ENCODE measurements around the gene SMARCD3.

SMARCD3 gene

GRCh38 chr7:151280388-151281019, 32.0 kb upstream of the SMARCD3 start:
- H3K27ac ChIP-seq = no peak overlapping the region
- no peak for TF ChIP-seq Cebpa-rat (IDR thresholded peaks at IDR 0.05)
- H3K4me3 ChIP-seq = no peak overlapping the region
- H4K20me1 ChIP-seq = no peaks in the 10 kb centered on the region
- no peak overlapping the region for H3K9ac ChIP-seq
- H3K27me3 ChIP-seq = peaks cover 23% of the 10 kb centered on the region
- H3K9me3 ChIP-seq = no peaks in the 10 kb centered on the region
- no peak overlapping the region for H3K4me2 ChIP-seq
- no peaks in the 10 kb centered on the region for H3K36me3 ChIP-seq
- 0 out of 2 replicates have a peak, but pooled peaks cover 8% of the 10 kb centered on the region for H3K4me1 ChIP-seq

- H3K4me1 ChIP-seq = 0 out of 2 replicates have a peak, but pooled peaks cover 8% of the 10 kb centered on the region
- no peak overlapping the region for H3K4me2 ChIP-seq
- TF ChIP-seq Cebpa-rat (IDR thresholded peaks at IDR 0.05) = no peak
These were observed 31.4 kb upstream of the SMARCD3 start for GRCh38 chr7:151279868-151280267.

DNA sequence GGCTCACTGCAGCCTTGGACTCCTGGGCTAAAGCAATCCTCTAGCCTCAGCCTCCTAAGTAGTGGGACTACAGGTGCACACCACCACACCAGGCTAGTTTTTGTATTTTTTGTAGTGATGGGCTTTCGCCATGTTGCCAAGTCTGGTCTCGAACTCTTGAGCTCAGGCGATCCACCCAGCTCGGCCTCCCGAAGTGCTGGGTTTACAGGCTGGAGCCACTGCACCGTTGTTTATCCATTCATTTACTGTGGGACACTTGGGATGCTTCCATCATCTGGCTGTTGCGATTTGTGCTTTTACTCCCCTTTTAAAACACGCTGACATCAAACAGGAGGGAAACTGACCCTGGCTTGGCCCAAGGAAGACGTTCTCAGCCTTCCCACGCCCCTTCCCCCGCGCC, 30.5 kb upstream of the SMARCD3 start:
- Histone ChIP-seq H3K4me1 (0 out of 2 replicates have a peak, but pooled peaks cover 8% of the 10 kb centered on the region), H3K27me3 (peaks cover 31% of the 10 kb centered on the region), H3K27ac (no peak overlapping the region), H3K9ac (no peak overlapping the region), H3K9me3 (no peaks in the 10 kb centered on the region), H3K4me2 (no peak overlapping the region), H4K20me1 (no peaks in the 10 kb centered on the region), H3K4me3 (no peak overlapping the region), H3K36me3 (no peaks in the 10 kb centered on the region)
- TF ChIP-seq Cebpa-rat (IDR thresholded peaks at IDR 0.05) = no peak

More at GRCh38 chr7:151279868-151280267, 31.4 kb upstream of the SMARCD3 start:
- no peak overlapping the region for H3K9ac ChIP-seq
- H3K27ac ChIP-seq = no peak overlapping the region
- H3K27me3 ChIP-seq = peaks cover 30% of the 10 kb centered on the region
- no peaks in the 10 kb centered on the region for H3K9me3 ChIP-seq
- H4K20me1 ChIP-seq = no peaks in the 10 kb centered on the region
- no peak overlapping the region for H3K4me3 ChIP-seq
- H3K36me3 ChIP-seq = no peaks in the 10 kb centered on the region

GRCh38 chr7:151277631-151278030, 29.1 kb upstream of the SMARCD3 start:
- H3K4me2 ChIP-seq = peak overlapping the region; percentile 80
- H4K20me1 ChIP-seq = no peaks in the 10 kb centered on the region

GRCh38 chr7:151276666-151277590, 28.4 kb upstream of the SMARCD3 start:
- TF ChIP-seq Cebpa-rat (IDR thresholded peaks at IDR 0.05) = no peak
- Histone ChIP-seq H3K27me3 (peaks cover 31% of the 10 kb centered on the region), H3K9ac (peak overlapping the region; percentile 63), H3K27ac (0 out of 2 replicates have a peak overlapping the region, but pooled peaks have one; percentile 20), H4K20me1 (no peaks in the 10 kb centered on the region), H3K4me1 (peaks cover 11% of the 10 kb centered on the region; the same call in 1 of the 2 replicates), H3K4me2 (peak overlapping the region; percentile 80), H3K36me3 (no peaks in the 10 kb centered on the region), H3K4me3 (peak overlapping the region; percentile 68), H3K9me3 (no peaks in the 10 kb centered on the region)

More at GRCh38 chr7:151277631-151278030, 29.1 kb upstream of the SMARCD3 start:
- H3K4me1 ChIP-seq = 0 out of 2 replicates have a peak, but pooled peaks cover 8% of the 10 kb centered on the region
- peaks cover 31% of the 10 kb centered on the region for H3K27me3 ChIP-seq
- no peak overlapping the region for H3K9ac ChIP-seq
- H3K27ac ChIP-seq = no peak overlapping the region
- H3K36me3 ChIP-seq = no peaks in the 10 kb centered on the region
- no peaks in the 10 kb centered on the region for H3K9me3 ChIP-seq
- TF ChIP-seq Cebpa-rat (IDR thresholded peaks at IDR 0.05) = no peak
- H3K4me3 ChIP-seq = peak overlapping the region; percentile 68; the same call in 1 of the 2 replicates

DNA sequence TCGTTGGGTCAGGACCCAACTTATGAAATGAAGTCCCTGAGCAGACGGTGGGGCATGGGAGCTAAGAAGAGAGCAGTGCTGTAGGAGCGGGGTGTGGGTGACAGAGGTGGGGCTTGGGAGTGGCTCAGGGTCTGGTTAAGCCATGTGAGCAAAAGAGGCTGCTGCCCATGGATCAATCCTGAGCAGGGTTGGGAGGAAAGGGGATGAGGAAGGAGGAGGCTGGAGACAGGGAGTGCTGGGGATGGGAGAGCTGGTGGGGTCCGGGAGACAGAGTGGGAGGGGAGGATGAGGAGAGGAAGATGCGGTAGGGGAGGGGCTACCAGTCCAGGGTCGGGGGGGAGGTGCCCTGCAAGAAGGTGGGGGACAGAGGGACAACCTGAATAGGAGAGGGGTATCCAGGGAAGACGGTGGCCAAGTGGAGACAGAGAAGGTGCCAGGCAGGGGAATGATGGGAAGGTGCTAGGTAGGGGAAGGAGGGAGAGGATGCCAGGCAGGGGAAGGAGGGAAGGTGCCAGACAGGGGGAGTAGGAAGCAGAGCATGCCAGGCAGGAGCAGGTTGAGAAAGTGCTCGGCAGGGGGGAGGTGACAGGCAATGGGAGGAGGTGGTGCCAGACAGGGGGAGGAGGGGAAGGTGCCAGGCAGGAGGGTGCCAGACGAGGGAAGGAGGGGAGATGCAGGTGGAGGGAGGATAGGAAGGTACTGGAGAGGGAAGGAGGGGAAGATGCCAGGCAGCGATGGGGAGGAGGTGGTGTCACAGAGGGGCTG, 27.5 kb upstream of the SMARCD3 start:
- no peak for TF ChIP-seq Cebpa-rat (IDR thresholded peaks at IDR 0.05)
- Histone ChIP-seq H3K4me2 (peak overlapping the region; percentile 80), H4K20me1 (no peaks in the 10 kb centered on the region), H3K4me1 (peaks cover 13% of the 10 kb centered on the region; the same call in 1 of the 2 replicates), H3K27ac (no peak overlapping the region), H3K27me3 (peaks cover 31% of the 10 kb centered on the region), H3K9me3 (no peaks in the 10 kb centered on the region), H3K4me3 (no peak overlapping the region), H3K36me3 (no peaks in the 10 kb centered on the region), H3K9ac (no peak overlapping the region)

DNA sequence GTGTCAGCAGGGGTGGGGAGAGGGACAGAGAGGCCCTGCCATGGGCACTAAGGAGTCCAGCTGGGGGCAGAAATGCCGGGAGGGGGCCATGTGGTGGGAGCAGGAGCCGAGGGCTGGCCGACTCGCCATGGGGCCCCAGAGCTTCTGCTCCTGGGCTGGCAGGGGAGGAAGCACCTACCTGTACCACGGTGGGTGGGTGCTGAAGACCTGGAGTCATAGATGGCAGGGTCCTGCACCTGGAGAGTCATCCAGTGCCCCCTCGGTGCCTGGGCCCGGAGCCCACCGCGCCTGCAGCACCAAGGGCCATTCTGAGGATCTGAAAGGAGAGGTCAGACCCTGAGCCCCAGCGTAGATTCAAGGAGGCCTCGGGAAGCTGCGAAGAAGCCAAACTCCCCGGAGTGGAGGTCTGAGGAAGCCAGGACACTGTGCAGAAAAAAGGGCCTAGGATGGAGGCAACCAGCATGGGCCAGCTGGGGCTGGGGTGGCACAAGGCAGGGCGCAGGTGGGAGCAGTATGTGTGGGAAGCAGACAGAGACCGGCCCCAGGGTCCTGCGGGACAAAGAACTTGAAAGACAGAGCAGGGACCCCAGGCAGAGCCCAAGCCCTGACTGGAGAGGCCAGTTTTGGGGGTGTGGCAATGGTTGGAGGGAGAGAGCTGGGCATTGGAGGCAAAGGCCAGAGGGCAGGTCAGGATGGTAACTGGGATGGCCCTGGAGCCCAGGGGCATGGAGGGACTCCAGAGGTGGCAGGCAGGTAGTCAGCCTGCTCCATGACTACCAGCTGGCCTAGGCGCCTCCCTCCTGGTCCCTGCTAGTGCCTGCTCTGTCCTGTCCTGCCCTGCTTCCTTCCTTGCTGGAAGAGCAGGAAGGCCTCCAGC, 26.7 kb upstream of the SMARCD3 start:
- Histone ChIP-seq H3K9me3 (no peaks in the 10 kb centered on the region), H3K27ac (no peak overlapping the region), H4K20me1 (no peaks in the 10 kb centered on the region), H3K27me3 (peaks cover 31% of the 10 kb centered on the region), H3K4me2 (no peak overlapping the region), H3K36me3 (no peaks in the 10 kb centered on the region), H3K4me1 (peaks cover 13% of the 10 kb centered on the region; the same call in 1 of the 2 replicates), H3K9ac (no peak overlapping the region), H3K4me3 (no peak overlapping the region)
- TF ChIP-seq Cebpa-rat (IDR thresholded peaks at IDR 0.05) = no peak

GRCh38 chr7:151274396-151274795, 25.9 kb upstream of the SMARCD3 start:
- no peaks in the 10 kb centered on the region for H3K9me3 ChIP-seq
- H3K9ac ChIP-seq = no peak overlapping the region
- peaks cover 31% of the 10 kb centered on the region for H3K27me3 ChIP-seq
- no peaks in the 10 kb centered on the region for H4K20me1 ChIP-seq
- H3K4me3 ChIP-seq = no peak overlapping the region
- TF ChIP-seq Cebpa-rat (IDR thresholded peaks at IDR 0.05) = no peak
- H3K4me1 ChIP-seq = peaks cover 13% of the 10 kb centered on the region; the same call in 1 of the 2 replicates
- no peak overlapping the region for H3K27ac ChIP-seq
- no peak overlapping the region for H3K4me2 ChIP-seq
- H3K36me3 ChIP-seq = no peaks in the 10 kb centered on the region

All from BLaER1 (cell line).